ENCODE data around the gene ADD2. TPM values are rescaled to one million over a fixed set of nuclear protein-coding genes. Genes with fewer than 3 reads are reported as not detected.

Gene ADD2
- total RNA-seq, 4 donors from 2014 or later, result 0.42 to 2.4 (median 1.3) TPM

GRCh38 chr2:70703900-70704549, 64.0 kb downstream of the ADD2 start:
- intact Hi-C loops (cut with DNase I), result no loop called here
- Histone ChIP-seq H3K4me1 (no peaks in the 10 kb centered on the region), H3K9me3 (no peaks in the 10 kb centered on the region), H3K27me3 (no peaks in the 10 kb centered on the region), H3K27ac (no peak overlapping the region), H3K4me3 (no peak overlapping the region), H3K36me3 (no peaks in the 10 kb centered on the region)
- no peak for TF ChIP-seq CTCF (IDR thresholded peaks at IDR 0.05)
- TF ChIP-seq POLR2A (IDR thresholded peaks at IDR 0.05), result no peak
- DNase-seq, result no peak
- 48 to 57% methylated on average over 2 to 4 of the region's 9 CpGs for WGBS, 2 donors

- Histone ChIP-seq H3K9me3 (no peaks in the 10 kb centered on the region), H3K27me3 (peaks cover 0 to under 1% (median 0%) of the 10 kb centered on the region in 4 donors), H3K27ac (no peak overlapping the region), H3K4me1 (no peaks in the 10 kb centered on the region), H3K4me3 (no peak overlapping the region), H3K36me3 (no peaks in the 10 kb centered on the region)
- 73 to 82% methylated on average over 8 of the region's 8 CpGs for WGBS, 2 donors
- no peak for DNase-seq
- intact Hi-C loops (cut with DNase I), result no loop called here
- no peak for TF ChIP-seq CTCF (IDR thresholded peaks at IDR 0.05)
- TF ChIP-seq POLR2A (IDR thresholded peaks at IDR 0.05), result no peak
These were observed 65.1 kb downstream of the ADD2 start for GRCh38 chr2:70702711-70703395.

GRCh38 chr2:70698847-70699246, 69.2 kb downstream of the ADD2 start:
- 61 to 77% methylated on average over 3 of the region's 3 CpGs for WGBS, 2 donors
- intact Hi-C loops (cut with DNase I), result no loop called here
- peaks cover 0 to 16% (median 0%) of the 10 kb centered on the region in 4 donors for H3K27me3 ChIP-seq
- no peak for TF ChIP-seq POLR2A (IDR thresholded peaks at IDR 0.05)
- TF ChIP-seq CTCF (IDR thresholded peaks at IDR 0.05), result no peak
- no peak overlapping the region for H3K27ac ChIP-seq
- no peaks in the 10 kb centered on the region for H3K36me3 ChIP-seq
- H3K9me3 ChIP-seq, result no peaks in the 10 kb centered on the region
- no peaks in the 10 kb centered on the region for H3K4me1 ChIP-seq
- DNase-seq, result no peak
- no peak overlapping the region for H3K4me3 ChIP-seq

GRCh38 chr2:70697603-70698383, 70.2 kb downstream of the ADD2 start:
- no peak for DNase-seq
- intact Hi-C loops (cut with DNase I), result no loop called here
- 78 to 87% methylated on average over 12 of the region's 12 CpGs for whole genome bisulfite sequencing, 2 donors
- Histone ChIP-seq H3K27ac (no peak overlapping the region), H3K36me3 (no peaks in the 10 kb centered on the region), H3K9me3 (no peaks in the 10 kb centered on the region), H3K27me3 (peaks cover 0 to 16% (median 0%) of the 10 kb centered on the region in 4 donors), H3K4me1 (no peaks in the 10 kb centered on the region), H3K4me3 (no peak overlapping the region)
- no peak for TF ChIP-seq POLR2A (IDR thresholded peaks at IDR 0.05)
- no peak for TF ChIP-seq CTCF (IDR thresholded peaks at IDR 0.05)

- Histone ChIP-seq H3K27ac (no peak overlapping the region), H3K36me3 (no peaks in the 10 kb centered on the region), H3K4me1 (no peaks in the 10 kb centered on the region), H3K27me3 (peaks cover 0 to 22% (median 0%) of the 10 kb centered on the region in 4 donors), H3K9me3 (no peaks in the 10 kb centered on the region), H3K4me3 (no peak overlapping the region)
- 88 to 90% methylated on average over 5 to 6 of the region's 6 CpGs for WGBS, 2 donors
- intact Hi-C loops (cut with DNase I), result no loop called here
- DNase-seq, result no peak
- TF ChIP-seq POLR2A (IDR thresholded peaks at IDR 0.05) (no peak), CTCF (IDR thresholded peaks at IDR 0.05) (no peak)
These were observed 71.9 kb downstream of the ADD2 start for GRCh38 chr2:70696142-70696541.
